ENCODE measurements around the gene AVPR2.

AVPR2 gene

GRCh38 chrX:153952373-153953026, 48.0 kb downstream of the AVPR2 start:
- no peak for DNase-seq (ENCODE audit: low read depth in 3 of 3)

GRCh38 chrX:153953342-153953830, 48.9 kb downstream of the AVPR2 start:
- DNase-seq (ENCODE audit: low read depth in 3 of 3) = peak; percentile 66 to 72 (median 67)

- no peak for DNase-seq (ENCODE audit: low read depth in 3 of 3)
These were observed 49.6 kb downstream of the AVPR2 start for GRCh38 chrX:153953892-153954557.

GRCh38 chrX:153954558-153955227, 50.2 kb downstream of the AVPR2 start:
- no peak for DNase-seq (ENCODE audit: low read depth in 3 of 3)

GRCh38 chrX:153955228-153955732, 50.8 kb downstream of the AVPR2 start:
- no peak for DNase-seq (ENCODE audit: low read depth in 3 of 3)

- no peak for DNase-seq (ENCODE audit: low read depth in 3 of 3)
These were observed 51.8 kb downstream of the AVPR2 start for GRCh38 chrX:153956044-153956907.
